H1 (cell line): ENCODE measurements around the gene CILP. TPM values are rescaled to one million over a fixed set of nuclear protein-coding genes. Genes with fewer than 3 reads are reported as not detected.

Experiments
- CHD7 ChIP-seq: fragments of 300-600 bp; sonication (generic); IDR thresholded peaks from 2 replicates; pipeline ENCODE4 v1.7.1; 2012; ENCODE audit warnings: low read length, moderate library complexity, mild to moderate bottlenecking, inconsistent platforms; ENCODE audit not compliant: insufficient replicate concordance
- polyA plus RNA-seq, 7 experiments: library from polyadenylated mRNA; depleted of rRNA in 3 of 7; stranded (reverse) in 5 of 7; unstranded in 2 of 7; fragments of >200 nt in 5 of 7; fragments of 200-250 nt in 2 of 7; gene quantifications; 1 replicate in 5 of 7; 2 replicates in 1 of 7; 4 replicates in 1 of 7; pipeline versions ENCODE4 v1.2.1 to v1.2.3, GENCODE V29; 2011 to 2013; ENCODE audit warnings: missing spikeins in 2 of 7, mixed read lengths in 2 of 7
- total RNA-seq: library from RNA; stranded (reverse); fragmentation: NEBNext Ultra II Directional; extraction: Animal tissue kit (Norgen Biotek cat#: 25700); gene quantifications from 2 replicates; pipeline ENCODE4 v1.2.1, GENCODE V29; 2021

Gene CILP
- total and polyA plus RNA-seq, 2 of the 8 experiments (the other 6 are each of a cell fraction or from before 2014, with no cell fraction given) = 0.02 TPM; not detected in 1

GRCh38 chr15:65146438-65146837, 64.8 kb downstream of the CILP start (continued):
- TF ChIP-seq CHD7 = no peak
